Neutrophil (primary cell): ENCODE data around the gene MVD.
"Not testable (repeated sequence)": the region's sequence is repeated elsewhere in the genome, so short reads cannot be mapped to it uniquely, and the experiment has no call there.

ENCODE experiments used
- H3K27ac ChIP-seq: fragments of 200-600 bp; sonication (generic); 2 replicates; pipeline ENCODE4 v1.5.1; 2016; ENCODE audit warnings: mild to moderate bottlenecking, moderate library complexity
- H3K27me3 ChIP-seq: fragments of 200-600 bp; sonication (generic); 2 replicates; pipeline ENCODE4 v1.6.0; 2016; ENCODE audit warnings: mild to moderate bottlenecking
- H3K36me3 ChIP-seq: fragments of 200-600 bp; sonication (generic); 2 replicates; pipeline ENCODE4 v1.5.1; 2017
- H3K4me1 ChIP-seq, 2 experiments: fragments of 200-600 bp in 1 of 2; sonication (generic) in 1 of 2; 1 replicate in 1 of 2; 2 replicates in 1 of 2; pipeline versions ENCODE4 v1.5.1 to v1.6.1; 2013 to 2016; ENCODE audit warnings: low read depth in 1 of 2, low read length in 1 of 2, mild to moderate bottlenecking in 1 of 2, moderate library complexity in 1 of 2; ENCODE audit not compliant: control insufficient read depth in 1 of 2, insufficient read depth in 1 of 2
- H3K4me3 ChIP-seq, 2 experiments: fragments of 200-600 bp in 1 of 2; sonication (generic) in 1 of 2; 1 replicate in 1 of 2; 2 replicates in 1 of 2; pipeline ENCODE4 v1.5.1; 2013 to 2016; ENCODE audit warnings: low read depth in 1 of 2, low read length in 1 of 2, mild to moderate bottlenecking in 1 of 2, moderate library complexity in 1 of 2
- H3K9me3 ChIP-seq: fragments of 200-600 bp; sonication (generic); 2 replicates; pipeline ENCODE4 v1.5.1; 2016
- TF ChIP-seq, protein P1 (sequence below): fragments of 200-600 bp; sonication (generic); IDR thresholded peaks from 2 replicates; pipeline ENCODE4 v1.5.1; 2016; ENCODE audit warnings: antibody characterized with exemption

The MVD gene

DNA sequence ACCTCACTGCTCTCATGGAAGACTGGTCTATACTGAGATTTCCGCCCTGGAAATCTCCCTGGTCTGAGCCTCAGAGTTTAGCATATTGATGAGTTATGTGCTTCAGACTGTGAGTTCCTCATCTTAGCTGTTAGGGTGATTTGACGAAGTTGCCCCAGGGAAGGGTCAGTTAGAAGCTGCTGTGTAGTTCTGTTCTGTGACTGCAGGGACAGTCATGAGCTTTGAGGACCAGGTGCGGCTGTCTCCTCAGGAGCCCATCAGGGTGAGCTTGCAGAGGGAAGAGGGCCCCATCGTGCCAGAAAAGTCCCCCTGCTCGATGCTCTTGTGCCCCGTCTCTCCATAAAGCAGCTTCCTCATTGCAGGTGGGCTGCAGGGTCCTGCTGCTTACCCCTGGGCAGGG is 52.8 kb downstream of the MVD start:
- H3K4me3 ChIP-seq: no peak overlapping the region
- peaks cover 33 to 38% of the 10 kb centered on the region in 2 experiments for H3K4me1 ChIP-seq
- H3K9me3 ChIP-seq: no peaks in the 10 kb centered on the region
- TF ChIP-seq, protein P1, sequence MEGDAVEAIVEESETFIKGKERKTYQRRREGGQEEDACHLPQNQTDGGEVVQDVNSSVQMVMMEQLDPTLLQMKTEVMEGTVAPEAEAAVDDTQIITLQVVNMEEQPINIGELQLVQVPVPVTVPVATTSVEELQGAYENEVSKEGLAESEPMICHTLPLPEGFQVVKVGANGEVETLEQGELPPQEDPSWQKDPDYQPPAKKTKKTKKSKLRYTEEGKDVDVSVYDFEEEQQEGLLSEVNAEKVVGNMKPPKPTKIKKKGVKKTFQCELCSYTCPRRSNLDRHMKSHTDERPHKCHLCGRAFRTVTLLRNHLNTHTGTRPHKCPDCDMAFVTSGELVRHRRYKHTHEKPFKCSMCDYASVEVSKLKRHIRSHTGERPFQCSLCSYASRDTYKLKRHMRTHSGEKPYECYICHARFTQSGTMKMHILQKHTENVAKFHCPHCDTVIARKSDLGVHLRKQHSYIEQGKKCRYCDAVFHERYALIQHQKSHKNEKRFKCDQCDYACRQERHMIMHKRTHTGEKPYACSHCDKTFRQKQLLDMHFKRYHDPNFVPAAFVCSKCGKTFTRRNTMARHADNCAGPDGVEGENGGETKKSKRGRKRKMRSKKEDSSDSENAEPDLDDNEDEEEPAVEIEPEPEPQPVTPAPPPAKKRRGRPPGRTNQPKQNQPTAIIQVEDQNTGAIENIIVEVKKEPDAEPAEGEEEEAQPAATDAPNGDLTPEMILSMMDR: no peak
- no peak overlapping the region for H3K27ac ChIP-seq
- no peaks in the 10 kb centered on the region for H3K27me3 ChIP-seq
- peaks cover 59% of the 10 kb centered on the region for H3K36me3 ChIP-seq

DNA sequence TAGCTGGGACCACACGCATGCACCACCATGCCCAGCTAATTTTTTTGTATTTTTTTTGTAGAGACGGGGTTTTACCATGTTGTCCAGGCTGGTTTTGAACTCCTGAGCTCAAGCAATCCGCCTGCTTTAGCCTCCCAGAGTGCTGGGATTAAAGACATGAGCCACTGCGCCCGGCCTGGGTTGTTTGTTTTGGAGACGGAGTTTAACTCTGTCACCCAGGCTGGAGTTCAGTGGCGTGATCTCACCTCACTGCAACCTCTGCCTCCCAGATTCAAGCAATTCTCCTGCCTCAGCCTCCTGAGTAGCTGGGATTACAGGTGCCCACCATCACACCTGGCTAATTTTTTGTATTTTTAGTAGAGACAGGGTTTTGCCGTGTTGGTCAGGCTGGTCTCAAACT is 53.5 kb downstream of the MVD start:
- H3K27ac ChIP-seq, H3K27me3 ChIP-seq, H3K9me3 ChIP-seq, H3K4me3 ChIP-seq: not testable (repeated sequence)
- H3K36me3 ChIP-seq: peaks cover 53% of the 10 kb centered on the region
- peaks cover 39 to 44% of the 10 kb centered on the region in 2 experiments for H3K4me1 ChIP-seq

DNA sequence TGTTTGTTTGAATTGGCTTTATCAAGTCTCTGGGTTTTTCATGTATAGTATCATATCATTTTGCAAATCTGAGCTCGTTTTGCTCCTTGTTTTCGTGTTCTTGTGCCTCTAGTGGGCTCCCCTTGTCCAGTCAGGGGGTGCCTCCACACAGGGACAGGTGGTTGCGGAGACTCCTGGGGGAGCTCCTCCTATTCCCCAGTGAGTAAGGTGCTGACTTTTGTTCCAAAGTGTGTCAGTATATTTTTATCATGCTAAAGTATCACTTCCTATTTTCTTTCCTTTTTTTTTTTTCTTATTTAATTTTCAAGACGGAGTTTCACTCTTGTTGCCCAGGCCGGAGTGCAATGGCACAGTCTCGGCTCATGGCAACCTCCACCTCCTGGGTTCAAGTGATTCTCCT is 54.8 kb downstream of the MVD start:
- Histone ChIP-seq H3K4me3 (no peak overlapping the region), H3K36me3 (peaks cover 46% of the 10 kb centered on the region), H3K9me3 (no peaks in the 10 kb centered on the region), H3K27me3 (no peaks in the 10 kb centered on the region), H3K27ac (no peak overlapping the region), H3K4me1 (peaks cover 32 to 33% of the 10 kb centered on the region in 2 experiments)
- TF ChIP-seq, protein P1: no peak

DNA sequence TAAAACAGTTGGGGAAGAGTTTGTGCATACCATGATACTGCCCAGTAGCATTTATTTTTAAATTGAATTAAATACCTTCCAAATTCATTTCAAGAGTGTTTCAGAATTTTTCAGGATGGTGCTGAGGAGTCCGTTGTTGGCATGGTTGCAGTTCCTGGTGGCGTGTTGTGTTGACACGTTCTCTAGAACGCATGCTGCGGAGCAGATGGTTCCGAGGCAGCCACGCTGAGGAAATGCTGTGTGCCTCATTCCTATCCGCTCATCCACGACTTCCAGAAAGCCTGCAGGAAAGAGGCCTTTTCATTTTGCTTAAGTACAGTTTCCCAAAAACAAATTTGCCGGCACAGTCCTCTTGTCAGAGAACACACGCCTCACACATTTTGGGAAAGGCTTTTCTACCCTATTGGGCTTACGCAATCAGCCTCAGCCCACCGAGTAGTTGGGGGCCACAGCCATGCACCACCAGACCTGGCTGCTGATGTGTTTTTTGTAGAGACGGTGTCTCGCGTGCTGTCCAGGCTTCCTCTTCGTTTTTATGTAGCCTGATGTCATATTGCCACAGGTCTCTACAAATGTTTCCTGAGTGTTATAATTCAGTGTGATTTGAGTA is 56.6 kb downstream of the MVD start:
- no peak overlapping the region for H3K4me3 ChIP-seq
- no peaks in the 10 kb centered on the region for H3K27me3 ChIP-seq
- TF ChIP-seq, protein P1: no peak
- peak overlapping the region; percentile 75 for H3K27ac ChIP-seq
- peaks cover 25 to 26% of the 10 kb centered on the region in 2 experiments for H3K4me1 ChIP-seq
- H3K9me3 ChIP-seq: no peaks in the 10 kb centered on the region
- peaks cover 50% of the 10 kb centered on the region for H3K36me3 ChIP-seq

DNA sequence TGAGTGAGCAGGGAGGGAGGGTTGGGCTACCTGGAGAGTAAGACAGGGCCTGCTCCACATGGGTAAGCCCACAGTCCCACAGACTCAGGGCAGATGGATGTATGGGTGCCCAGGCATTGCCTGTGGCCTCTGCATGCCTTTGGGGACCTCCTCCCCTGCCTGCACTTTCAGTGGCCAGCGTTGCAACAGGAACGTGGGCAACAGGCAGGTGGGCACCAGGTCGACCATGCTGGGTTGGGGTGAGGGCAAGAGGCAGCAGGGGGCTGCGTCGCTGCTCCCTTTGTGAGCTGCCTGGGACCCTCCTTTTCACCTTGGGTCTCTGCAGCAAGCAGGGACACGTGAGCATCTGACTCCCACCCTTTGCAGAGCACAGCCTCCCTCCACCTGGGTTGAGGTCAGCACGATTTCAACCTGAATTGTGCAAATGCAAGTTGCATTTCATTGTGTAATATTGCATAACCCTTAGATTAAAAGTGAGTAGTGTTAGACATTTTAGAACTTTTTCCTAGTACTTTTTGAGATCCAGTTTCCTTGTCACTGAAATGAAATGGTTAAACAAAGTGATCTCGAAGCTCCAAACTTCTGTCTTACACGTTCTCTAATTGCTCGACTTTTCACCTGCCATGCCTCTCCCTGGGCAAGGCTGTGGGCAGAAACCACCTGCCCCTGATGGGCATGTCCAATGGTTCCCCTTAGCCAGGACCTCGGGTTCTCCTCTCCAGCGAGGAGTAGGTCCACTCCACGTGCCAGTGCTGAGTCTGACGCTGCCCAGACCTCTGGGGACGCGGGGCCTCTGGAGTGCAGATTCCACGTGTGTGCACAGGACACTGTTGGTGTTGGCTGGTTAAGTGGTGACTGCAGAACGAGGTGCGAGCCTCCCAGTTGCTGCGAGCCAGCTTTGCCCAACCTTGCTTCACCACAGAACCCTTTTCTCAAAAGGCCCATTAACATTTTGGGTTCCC is 57.4 kb downstream of the MVD start:
- Histone ChIP-seq H3K4me3 (peak overlapping the region in 1 of 2 experiments; percentile 10), H3K4me1 (peaks cover 29 to 31% of the 10 kb centered on the region in 2 experiments), H3K9me3 (no peaks in the 10 kb centered on the region), H3K27me3 (no peaks in the 10 kb centered on the region), H3K36me3 (peaks cover 50% of the 10 kb centered on the region), H3K27ac (peak overlapping the region; percentile 75)
- TF ChIP-seq, protein P1: no peak

DNA sequence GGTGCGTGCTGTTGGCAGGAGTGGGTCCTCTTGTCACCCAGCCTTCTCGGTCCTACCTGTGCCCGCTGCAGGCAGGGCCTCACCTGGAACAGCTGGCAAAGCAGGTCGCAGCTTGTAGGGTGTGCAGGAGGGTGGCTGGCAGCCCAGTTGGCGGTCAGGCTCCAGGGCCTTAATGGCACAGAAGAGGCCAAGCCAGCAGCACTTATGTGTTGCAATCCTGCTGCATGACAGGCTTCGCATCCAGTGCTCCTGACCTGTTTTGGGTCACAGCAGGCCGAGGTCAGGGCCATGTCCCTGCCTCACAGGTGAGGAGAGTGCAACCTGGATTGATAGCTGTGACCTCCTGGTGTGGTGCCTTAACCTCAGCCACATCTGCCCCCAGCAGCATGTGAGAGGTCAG is 60.8 kb downstream of the MVD start:
- Histone ChIP-seq H3K27ac (no peak overlapping the region), H3K4me3 (no peak overlapping the region), H3K27me3 (no peaks in the 10 kb centered on the region), H3K4me1 (peaks cover 47 to 50% of the 10 kb centered on the region in 2 experiments), H3K9me3 (no peaks in the 10 kb centered on the region), H3K36me3 (peaks cover 47% of the 10 kb centered on the region)
- TF ChIP-seq, protein P1: no peak
